H1 (cell line): ENCODE data around the gene CES3. TPM values are rescaled to one million over a fixed set of nuclear protein-coding genes. Genes with fewer than 3 reads are reported as not detected.

Experiments used
- CTCF ChIA-PET: fragments of 300-600 bp; sonication (Branson Sonifier 250); formaldehyde crosslinking; loops from one replicate; lab custom pipeline; 2021; ENCODE audit not compliant: partially characterized antibody; lab: Charles Lee
- POLR2A ChIA-PET: fragments of 300-600 bp; sonication (Branson Sonifier 250); formaldehyde crosslinking; loops from one replicate; lab custom pipeline; 2021; ENCODE audit warnings: inconsistent platforms; ENCODE audit not compliant: partially characterized antibody; lab: Charles Lee
- DNase-seq, 2 experiments: peaks; one replicate each; pipeline versions ENCODE4 v3.0.0 to v3.0.0-alpha.2; 2010 to 2022; ENCODE audit warnings: low spot score in 2 of 2, low read depth in 1 of 2, mixed read lengths in 1 of 2
- FAIRE-seq: peaks from 2 replicates; lab custom pipeline; 2011; peaks lifted over from hg19 to GRCh38; lab: Jason Lieb, UNC
- H2AFZ ChIP-seq: 2 replicates; pipeline ENCODE4 v1.8.1; 2012; ENCODE audit warnings: low read length, inconsistent platforms
- H2AK5ac ChIP-seq: 2 replicates; pipeline ENCODE4 v1.6.1; 2013; ENCODE audit warnings: low read depth, low read length
- H2BK120ac ChIP-seq: replicated peaks from 2 replicates; pipeline ENCODE3; 2013; ENCODE audit warnings: low read depth, low read length, inconsistent platforms
- H2BK12ac ChIP-seq: 2 replicates; pipeline ENCODE4 v1.6.1; 2013; ENCODE audit warnings: low read depth, low read length
- H2BK15ac ChIP-seq: 2 replicates; pipeline ENCODE4 v1.6.1; 2013; ENCODE audit warnings: low read length
- H2BK20ac ChIP-seq: 2 replicates; pipeline ENCODE4 v1.6.1; 2013; ENCODE audit warnings: low read length
- H2BK5ac ChIP-seq: 2 replicates; pipeline ENCODE4 v1.6.1; 2013; ENCODE audit warnings: low read depth, low read length
- H3K14ac ChIP-seq: 2 replicates; pipeline ENCODE4 v1.6.1; 2013; ENCODE audit warnings: inconsistent platforms; ENCODE audit not compliant: insufficient read length
- H3K18ac ChIP-seq: 2 replicates; pipeline ENCODE4 v1.6.1; 2013; ENCODE audit warnings: low read length; ENCODE audit errors: extremely low read depth
- H3K23ac ChIP-seq: 2 replicates; pipeline ENCODE4 v1.6.1; 2013; ENCODE audit warnings: inconsistent platforms; ENCODE audit not compliant: insufficient read length
- H3K23me2 ChIP-seq: 2 replicates; pipeline ENCODE4 v1.6.1; 2013; ENCODE audit warnings: low read depth, low read length
- H3K27ac ChIP-seq: 2 replicates; pipeline ENCODE4 v1.6.1; 2011; ENCODE audit warnings: low read depth, low read length, inconsistent platforms
- H3K27me3 ChIP-seq, 4 experiments: replicated peaks in 1 of 4; 1 replicate in 1 of 4; 2 replicates in 3 of 4; pipeline versions ENCODE4 v1.6.1 to v1.8.1; 2011 to 2013; ENCODE audit warnings: low read length in 3 of 4, mild to moderate bottlenecking in 3 of 4, inconsistent platforms in 2 of 4, mixed read lengths in 2 of 4, moderate library complexity in 1 of 4; ENCODE audit not compliant: control insufficient read depth in 3 of 4, insufficient read depth in 3 of 4; ENCODE audit errors: extremely low read depth in 1 of 4
- H3K36me3 ChIP-seq, 4 experiments: 2 replicates each; pipeline versions ENCODE4 v1.6.1 to v1.8.1; 2011 to 2013; ENCODE audit warnings: mild to moderate bottlenecking in 4 of 4, low read length in 3 of 4, moderate library complexity in 2 of 4, control low read depth in 1 of 4, inconsistent platforms in 1 of 4; ENCODE audit not compliant: insufficient read depth in 4 of 4, control insufficient read depth in 2 of 4
- H3K4ac ChIP-seq: replicated peaks from 2 replicates; pipeline ENCODE3; 2013; ENCODE audit warnings: low read length, low read depth, mixed read lengths, inconsistent platforms; ENCODE audit not compliant: insufficient read length
- H3K4me1 ChIP-seq, 4 experiments: replicated peaks in 1 of 4; 1 replicate in 1 of 4; 2 replicates in 3 of 4; pipeline versions ENCODE4 v1.6.1 to v1.8.1; 2011 to 2013; ENCODE audit warnings: low read length in 3 of 4, inconsistent platforms in 2 of 4, mixed read lengths in 1 of 4; ENCODE audit not compliant: insufficient read depth in 4 of 4, control insufficient read depth in 3 of 4
- H3K4me2 ChIP-seq, 2 experiments: 2 replicates each; pipeline versions ENCODE4 v1.6.1 to v1.8.1; 2011 to 2013; ENCODE audit warnings: low read depth in 2 of 2, low read length in 2 of 2, control low read depth in 1 of 2, inconsistent platforms in 1 of 2, mild to moderate bottlenecking in 1 of 2; ENCODE audit not compliant: insufficient read depth in 1 of 2
- H3K4me3 ChIP-seq, 4 experiments: fragments of 200-600, 300-600 bp in 1 of 4; sonication (generic), shearing (Covaris generic), sonication (Bioruptor Twin) in 1 of 4; 2 replicates each; pipeline versions ENCODE4 v1.5.1 to v1.8.1; 2011 to 2016; ENCODE audit warnings: low read length in 4 of 4, low read depth in 3 of 4, control low read depth in 2 of 4, inconsistent platforms in 2 of 4, mild to moderate bottlenecking in 2 of 4, mixed read lengths in 1 of 4, moderate library complexity in 1 of 4; ENCODE audit not compliant: insufficient read depth in 2 of 4; ENCODE audit errors: extremely low read depth in 1 of 4
- H3K56ac ChIP-seq: replicated peaks from 2 replicates; pipeline ENCODE3; 2013; ENCODE audit warnings: low read depth, mild to moderate bottlenecking, mixed read lengths, low read length, inconsistent platforms; ENCODE audit not compliant: insufficient read length
- H3K79me1 ChIP-seq: 2 replicates; pipeline ENCODE4 v1.6.1; 2013; ENCODE audit warnings: low read depth, low read length, control low read depth
- H3K79me2 ChIP-seq, 2 experiments: 2 replicates each; pipeline versions ENCODE4 v1.6.1 to v1.8.1; 2012 to 2013; ENCODE audit warnings: low read length in 2 of 2, mild to moderate bottlenecking in 2 of 2, inconsistent platforms in 1 of 2; ENCODE audit not compliant: insufficient read depth in 2 of 2, control insufficient read depth in 1 of 2
- H3K9ac ChIP-seq, 4 experiments: replicated peaks in 1 of 4; 1 replicate in 1 of 4; 2 replicates in 3 of 4; pipeline versions ENCODE4 v1.6.1 to v1.8.1; 2011 to 2013; ENCODE audit warnings: low read depth in 3 of 4, low read length in 3 of 4, control low read depth in 2 of 4, mild to moderate bottlenecking in 2 of 4, moderate library complexity in 2 of 4, inconsistent platforms in 1 of 4; ENCODE audit errors: extremely low read depth in 1 of 4
- H3K9me3 ChIP-seq, 2 experiments: 2 replicates each; pipeline versions ENCODE4 v1.6.1 to v1.8.1; 2012 to 2013; ENCODE audit warnings: mild to moderate bottlenecking in 2 of 2, moderate library complexity in 2 of 2, control low read depth in 1 of 2, inconsistent platforms in 1 of 2, low read depth in 1 of 2, low read length in 1 of 2, mixed read lengths in 1 of 2; ENCODE audit not compliant: insufficient read depth in 2 of 2
- H4K20me1 ChIP-seq, 2 experiments: replicated peaks in 1 of 2; 2 replicates each; pipeline versions ENCODE3 to v1.8.1; 2011 to 2013; ENCODE audit warnings: inconsistent platforms in 2 of 2, low read length in 2 of 2, mild to moderate bottlenecking in 1 of 2; ENCODE audit not compliant: insufficient read depth in 2 of 2, control insufficient read depth in 1 of 2
- H4K5ac ChIP-seq: 2 replicates; pipeline ENCODE4 v1.6.1; 2013; ENCODE audit warnings: low read length, low read depth, mixed read lengths, inconsistent platforms; ENCODE audit not compliant: insufficient read length
- H4K8ac ChIP-seq: 2 replicates; pipeline ENCODE4 v1.8.0; 2013; ENCODE audit warnings: mild to moderate bottlenecking, moderate library complexity, low read length, inconsistent platforms; ENCODE audit not compliant: insufficient read depth; ENCODE audit errors: extremely low read depth
- H4K91ac ChIP-seq: replicated peaks from 2 replicates; pipeline ENCODE3; 2013; ENCODE audit warnings: low read length, mixed read lengths, inconsistent platforms; ENCODE audit not compliant: insufficient read length
- EGR1 ChIP-seq: IDR thresholded peaks from 2 replicates; pipeline ENCODE4 v1.6.1; 2011; ENCODE audit warnings: low read depth, low read length, borderline replicate concordance
- JUN ChIP-seq: IDR thresholded peaks from 2 replicates; pipeline ENCODE4 v1.6.1; 2011; ENCODE audit warnings: low read depth, mild to moderate bottlenecking, improper control_type of control experiment, low read length
- JUND ChIP-seq: IDR thresholded peaks from 2 replicates; pipeline ENCODE4 v1.6.1; 2011; ENCODE audit warnings: mild to moderate bottlenecking, improper control_type of control experiment, low read length
- PHF8 ChIP-seq: fragments of 200-600 bp; sonication (generic); conservative IDR thresholded peaks from 2 replicates; pipeline ENCODE4 v1.7.1; 2012; ENCODE audit warnings: low read depth, mild to moderate bottlenecking, inconsistent platforms, low read length, moderate library complexity
- POLR2A ChIP-seq, 2 experiments: IDR thresholded peaks; 1 replicate in 1 of 2; 2 replicates in 1 of 2; pipeline ENCODE4 v1.6.1; 2011; ENCODE audit warnings: low read depth in 2 of 2, low read length in 2 of 2, mild to moderate bottlenecking in 2 of 2; ENCODE audit errors: control extremely low read depth in 1 of 2
- SP2 ChIP-seq: IDR thresholded peaks from 2 replicates; pipeline ENCODE4 v1.6.1; 2012; ENCODE audit warnings: mild to moderate bottlenecking, low read length, inconsistent platforms
- TBP ChIP-seq: IDR thresholded peaks from 2 replicates; pipeline ENCODE4 v1.6.1; 2011; ENCODE audit warnings: low read depth, low read length, improper control_type of control experiment
- WGBS, 2 experiments: shearing (Covaris generic) in 1 of 2; methylation state at CpG; one replicate each; pipeline versions ENCODE4 v1.1.6 to v1.1.7; 2013 to 2015; ENCODE audit warnings: low lambda C conversion rate in 2 of 2, mixed read lengths in 2 of 2, inconsistent platforms in 1 of 2, low coverage in 1 of 2, missing lambda C conversion rate in 1 of 2; ENCODE audit not compliant: insufficient replicate concordance in 2 of 2, insufficient coverage in 1 of 2, insufficient read length in 1 of 2; ENCODE audit errors: extremely low coverage in 1 of 2, missing lambda C conversion rate in 1 of 2; 5-methylcytosine and 5-hydroxymethylcytosine counted together
- polyA plus RNA-seq, 7 experiments: library from polyadenylated mRNA; depleted of rRNA in 3 of 7; stranded (reverse) in 5 of 7; unstranded in 2 of 7; fragments of >200 nt in 5 of 7; fragments of 200-250 nt in 2 of 7; gene quantifications; 1 replicate in 5 of 7; 2 replicates in 1 of 7; 4 replicates in 1 of 7; pipeline versions ENCODE4 v1.2.1 to v1.2.3, GENCODE V29; 2011 to 2013; ENCODE audit warnings: missing spikeins in 2 of 7, mixed read lengths in 2 of 7
- total RNA-seq: library from RNA; stranded (reverse); fragmentation: NEBNext Ultra II Directional; extraction: Animal tissue kit (Norgen Biotek cat#: 25700); gene quantifications from 2 replicates; pipeline ENCODE4 v1.2.1, GENCODE V29; 2021

Gene CES3
- total and polyA plus RNA-seq, 2 of the 8 experiments (the other 6 are each of a cell fraction or from before 2014, with no cell fraction given): 1.6 to 2.2 TPM

DNA sequence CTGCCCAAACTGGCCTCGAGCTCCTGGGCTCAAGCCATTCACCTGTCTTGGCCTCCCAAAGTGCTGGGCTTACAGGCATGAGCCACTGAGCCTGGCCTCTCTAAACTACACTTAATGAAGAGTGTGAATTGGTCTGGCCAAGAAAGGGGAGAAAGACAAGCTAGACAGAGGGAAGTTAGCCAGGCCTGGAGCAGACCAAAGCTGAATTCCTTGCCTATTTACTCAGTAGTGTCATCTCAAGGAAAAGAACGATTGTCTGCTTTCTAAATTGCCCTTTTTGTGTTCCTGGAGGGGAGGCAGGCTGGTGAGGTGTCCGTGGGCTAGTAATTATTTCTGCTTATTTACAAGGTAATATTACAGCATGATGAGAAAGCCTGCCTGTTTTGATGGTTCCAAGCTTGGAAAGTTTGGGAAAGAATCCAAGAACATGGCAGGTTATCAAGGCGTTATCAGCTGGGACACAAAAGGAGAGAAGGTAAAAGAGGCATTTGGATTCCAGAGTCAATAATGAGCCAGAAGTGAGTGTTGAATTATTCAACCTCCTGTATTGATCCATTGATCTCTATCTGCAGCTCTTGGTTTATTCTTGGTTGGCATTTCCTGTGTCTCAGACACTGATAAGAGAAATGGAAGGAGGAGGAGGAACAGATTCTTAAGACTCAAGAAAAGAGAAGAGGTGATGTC, 61.6 kb downstream of the CES3 start:
- H2BK20ac ChIP-seq: no peak overlapping the region
- CTCF ChIA-PET: interaction anchor here (0.6 to 9.9 kb wide), 13 partner anchors 9 to 147 kb away, joined by 3 to 164 read pairs (median 3); partner anchors contain the start of genes B3GNT9, CES3, FBXL8 and PHAF1
- H3K9ac ChIP-seq: no peak overlapping the region
- no peak overlapping the region for H3K4ac ChIP-seq
- H4K91ac ChIP-seq: no peak overlapping the region
- FAIRE-seq (no peak), DNase-seq (no peak)
- no peaks in the 10 kb centered on the region; a peak in 1 of 7 replicates for H3K27me3 ChIP-seq
- no peak for TF ChIP-seq PHF8
- no peak for TF ChIP-seq POLR2A (IDR thresholded peaks at IDR 0.05; ENCODE audit: control extremely low read depth in 1 of 2, low read depth in 2 of 2, low read length in 2 of 2)
- no peak for TF ChIP-seq JUN
- TF ChIP-seq JUND: no peak
- TF ChIP-seq EGR1: no peak
- TF ChIP-seq TBP: no peak
- no peak for TF ChIP-seq SP2
- H3K4me2 ChIP-seq: no peak overlapping the region
- no peak overlapping the region for H3K14ac ChIP-seq
- H2BK120ac ChIP-seq: no peak overlapping the region
- no peak overlapping the region for H3K23ac ChIP-seq
- no peak overlapping the region for H2AK5ac ChIP-seq
- no peaks in the 10 kb centered on the region; a peak in 1 of 7 replicates for H3K4me1 ChIP-seq
- H3K56ac ChIP-seq: no peak overlapping the region
- no peak overlapping the region for H4K5ac ChIP-seq
- H3K9me3 ChIP-seq: no peaks in the 10 kb centered on the region
- H2BK5ac ChIP-seq: no peak overlapping the region
- H2BK12ac ChIP-seq: no peak overlapping the region
- 92% methylated on average over 4 of the region's 4 CpGs; no CpG with 5 or more reads in 1 of the 2 experiments for WGBS, 2 experiments
- H3K4me3 ChIP-seq: no peak overlapping the region
- POLR2A ChIA-PET: no interaction called here
- H4K20me1 ChIP-seq: no peaks in the 10 kb centered on the region
- no peak overlapping the region for H3K27ac ChIP-seq
- no peaks in the 10 kb centered on the region for H3K79me2 ChIP-seq
- no peaks in the 10 kb centered on the region for H3K36me3 ChIP-seq
- no peaks in the 10 kb centered on the region for H3K23me2 ChIP-seq
- H2BK15ac ChIP-seq: no peak overlapping the region
- no peak overlapping the region for H3K18ac ChIP-seq
- H4K8ac ChIP-seq: no peak overlapping the region
- H2AFZ ChIP-seq: no peak overlapping the region
- no peaks in the 10 kb centered on the region for H3K79me1 ChIP-seq
